ENCODE data around the gene EPHB1. TPM values are rescaled to one million over a fixed set of nuclear protein-coding genes. Genes with fewer than 3 reads are reported as not detected.

The EPHB1 gene
- total and polyA plus RNA-seq, 4 donors, result 0.23 to 1.7 (median 0.52) TPM

GRCh38 chr3:135091946-135092345 lies 296.9 kb downstream of the EPHB1 start:
- H3K36me3 ChIP-seq (ENCODE audit: control insufficient read depth in 4 of 4, insufficient read depth in 3 of 4, low read depth in 1 of 4, low read length in 3 of 4), result no peaks in the 10 kb centered on the region
- WGBS, result 81% methylated on average over 5 of the region's 5 CpGs
- H3K9me3 ChIP-seq (ENCODE audit: control insufficient read depth in 4 of 4, low read length in 3 of 4), result no peaks in the 10 kb centered on the region
- H3K4me3 ChIP-seq (ENCODE audit: low read depth in 1 of 3, low read length in 3 of 3), result no peak overlapping the region
- no peaks in the 10 kb centered on the region for H3K27me3 ChIP-seq (ENCODE audit: control insufficient read depth in 4 of 4, insufficient read depth in 4 of 4, low read length in 3 of 4)
- TF ChIP-seq RXRA (IDR thresholded peaks at IDR 0.05) (no peak), ATF3 (IDR thresholded peaks at IDR 0.05) (no peak), RAD21 (IDR thresholded peaks at IDR 0.05) (no peak), FOXA1 (IDR thresholded peaks at IDR 0.05) (no peak), HNF4G (IDR thresholded peaks at IDR 0.05) (no peak), ZBTB33 (IDR thresholded peaks at IDR 0.05) (no peak), NR2F2 (IDR thresholded peaks at IDR 0.05) (no peak), YY1 (IDR thresholded peaks at IDR 0.05) (no peak), TAF1 (conservative IDR thresholded peaks at IDR 0.05) (no peak), MAX (IDR thresholded peaks at IDR 0.05) (no peak), CTCF (IDR thresholded peaks at IDR 0.05; ENCODE audit: low read depth, low read length, missing input control) (no peak), GABPA (IDR thresholded peaks at IDR 0.05 in 1 of 2, conservative IDR thresholded peaks at IDR 0.05 in 1 of 2) (no peak), JUND (IDR thresholded peaks at IDR 0.05) (no peak), REST (IDR thresholded peaks at IDR 0.05) (no peak), HNF4A (conservative IDR thresholded peaks at IDR 0.05) (no peak), FOXA2 (IDR thresholded peaks at IDR 0.05) (no peak)
- DNase-seq (ENCODE audit: low spot score), result no peak
- H3K9ac ChIP-seq (ENCODE audit: low read depth in 1 of 2, low read length in 2 of 2), result no peak overlapping the region
- no peaks in the 10 kb centered on the region for H3K4me1 ChIP-seq (ENCODE audit: control insufficient read depth in 4 of 4, insufficient read depth in 4 of 4, low read length in 3 of 4)
- no peak overlapping the region for H3K27ac ChIP-seq (ENCODE audit: low read depth in 1 of 2, low read length in 2 of 2)

- no peak overlapping the region for H3K27ac ChIP-seq (ENCODE audit: low read depth in 1 of 2, low read length in 2 of 2)
- no peaks in the 10 kb centered on the region for H3K36me3 ChIP-seq (ENCODE audit: control insufficient read depth in 4 of 4, insufficient read depth in 3 of 4, low read depth in 1 of 4, low read length in 3 of 4)
- WGBS, result 93% methylated on average over 4 of the region's 4 CpGs
- H3K4me1 ChIP-seq (ENCODE audit: control insufficient read depth in 4 of 4, insufficient read depth in 4 of 4, low read length in 3 of 4), result no peaks in the 10 kb centered on the region
- no peaks in the 10 kb centered on the region for H3K9me3 ChIP-seq (ENCODE audit: control insufficient read depth in 4 of 4, low read length in 3 of 4)
- no peak for DNase-seq (ENCODE audit: low spot score)
- no peak for TF ChIP-seq SP1 (IDR thresholded peaks at IDR 0.05)
- no peak for TF ChIP-seq HNF4A (conservative IDR thresholded peaks at IDR 0.05)
- no peak for TF ChIP-seq EGR1 (IDR thresholded peaks at IDR 0.05; ENCODE audit: low read depth in 2 of 2)
- no peak for TF ChIP-seq REST (IDR thresholded peaks at IDR 0.05)
- no peak for TF ChIP-seq JUND (IDR thresholded peaks at IDR 0.05)
- TF ChIP-seq TAF1 (conservative IDR thresholded peaks at IDR 0.05), result no peak
- TF ChIP-seq HNF4G (IDR thresholded peaks at IDR 0.05), result no peak
- no peak for TF ChIP-seq YY1 (IDR thresholded peaks at IDR 0.05)
- no peak overlapping the region for H3K4me3 ChIP-seq (ENCODE audit: low read depth in 1 of 3, low read length in 3 of 3)
- H3K9ac ChIP-seq (ENCODE audit: low read depth in 1 of 2, low read length in 2 of 2), result no peak overlapping the region
- no peaks in the 10 kb centered on the region for H3K27me3 ChIP-seq (ENCODE audit: control insufficient read depth in 4 of 4, insufficient read depth in 4 of 4, low read length in 3 of 4)
Observed at GRCh38 chr3:135093121-135093520, 298.1 kb downstream of the EPHB1 start.
